ENCODE results near the gene PSMA8.
"Not testable (repeated sequence)": the region's sequence is repeated elsewhere in the genome, so short reads cannot be mapped to it uniquely, and the experiment has no call there.

The PSMA8 gene

DNA sequence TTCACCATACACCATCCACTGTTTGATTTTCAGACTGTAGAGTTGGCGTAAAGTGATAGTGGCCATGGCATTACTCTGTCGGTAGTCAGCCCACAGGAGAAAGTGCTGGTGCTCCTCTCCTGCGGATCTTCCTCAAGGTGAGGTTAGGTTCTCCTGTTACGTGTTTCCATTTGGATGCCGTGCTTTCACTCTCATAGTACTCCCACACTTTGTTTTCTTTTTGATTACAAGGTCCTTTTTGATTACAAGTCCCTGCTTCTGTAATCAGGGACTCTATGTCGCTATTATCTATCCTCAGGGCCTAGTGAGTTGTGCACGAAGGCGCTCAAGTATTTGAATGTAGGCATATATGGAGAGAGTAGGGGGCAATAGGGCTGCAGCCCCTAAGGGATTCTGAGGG is 96.8 kb downstream of the PSMA8 start:
- Histone ChIP-seq H3K9ac (ENCODE audit: insufficient read length, low read depth) (no peak overlapping the region), H3K4me3 (ENCODE audit: insufficient read length, low read depth) (no peak overlapping the region), H3K9me3 (ENCODE audit: insufficient read depth, low read length) (no peaks in the 10 kb centered on the region; the same call in 1 of the 2 replicates), H3K4me1 (ENCODE audit: insufficient read depth, insufficient read length) (no peaks in the 10 kb centered on the region), H3K27me3 (ENCODE audit: insufficient read depth, insufficient read length) (no peaks in the 10 kb centered on the region), H3K36me3 (ENCODE audit: insufficient read depth, insufficient read length, low read length) (no peaks in the 10 kb centered on the region)
- TF ChIP-seq ZNF274 (IDR thresholded peaks at IDR 0.05; ENCODE audit: low read depth, low read length) (no peak), YY1 (IDR thresholded peaks at IDR 0.05; ENCODE audit: insufficient read depth, insufficient read length) (no peak), SUZ12 (IDR thresholded peaks at IDR 0.05; ENCODE audit: extremely low read depth, insufficient read depth, insufficient read length) (no peak)
- DNase-seq (ENCODE audit: low read depth, low spot score) = no peak

DNA sequence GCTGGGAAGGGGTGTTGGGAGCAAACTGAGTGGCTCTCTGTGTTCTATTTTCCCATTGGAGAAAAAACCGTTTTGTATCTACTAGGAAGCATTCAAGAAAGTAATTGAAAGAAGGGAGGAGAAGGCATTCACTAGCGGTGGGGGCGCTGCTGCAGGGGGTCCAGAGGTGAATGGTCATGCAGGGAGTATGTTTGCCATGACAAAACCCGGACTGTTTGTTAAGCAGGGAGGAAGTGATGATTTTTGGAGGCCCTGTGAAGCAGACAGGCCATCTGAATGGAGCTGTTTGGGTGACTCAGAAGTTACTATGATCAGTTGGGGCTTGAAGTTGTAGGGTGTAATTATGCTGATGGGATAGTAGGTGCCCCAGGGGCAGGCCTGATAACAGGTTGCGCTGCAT is 99.5 kb downstream of the PSMA8 start:
- H3K27me3 ChIP-seq (ENCODE audit: insufficient read depth, insufficient read length) = no peaks in the 10 kb centered on the region
- H3K9ac ChIP-seq (ENCODE audit: insufficient read length, low read depth) = no peak overlapping the region
- TF ChIP-seq YY1 (IDR thresholded peaks at IDR 0.05; ENCODE audit: insufficient read depth, insufficient read length) (no peak), SUZ12 (IDR thresholded peaks at IDR 0.05; ENCODE audit: extremely low read depth, insufficient read depth, insufficient read length) (no peak), ZNF274 (IDR thresholded peaks at IDR 0.05; ENCODE audit: low read depth, low read length) (no peak)
- H3K4me1 ChIP-seq (ENCODE audit: insufficient read depth, insufficient read length) = no peaks in the 10 kb centered on the region
- DNase-seq (ENCODE audit: low read depth, low spot score) = no peak
- H3K36me3 ChIP-seq (ENCODE audit: insufficient read depth, insufficient read length, low read length) = no peaks in the 10 kb centered on the region
- no peaks in the 10 kb centered on the region; the same call in 1 of the 2 replicates for H3K9me3 ChIP-seq (ENCODE audit: insufficient read depth, low read length)
- no peak overlapping the region for H3K4me3 ChIP-seq (ENCODE audit: insufficient read length, low read depth)

DNA sequence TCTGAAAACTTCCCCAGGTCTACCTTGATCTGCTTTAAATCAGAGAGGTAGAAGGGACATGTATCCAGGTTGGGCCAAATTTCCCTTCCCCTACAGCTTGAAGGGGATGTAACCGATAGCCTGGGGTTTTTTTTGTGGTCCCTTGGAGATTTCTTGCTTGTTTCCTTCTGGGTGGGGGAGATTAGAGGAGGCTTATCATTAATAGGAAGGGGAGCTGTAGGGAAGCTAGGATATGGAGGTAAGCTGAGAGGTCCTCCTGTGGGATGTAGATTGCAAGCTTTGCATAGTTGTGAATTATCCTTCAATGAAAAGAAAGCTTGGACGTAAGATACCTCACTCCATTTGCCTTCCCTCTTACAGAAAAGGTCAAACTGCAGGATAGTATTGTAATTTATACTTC is 103.7 kb downstream of the PSMA8 start:
- H3K36me3 ChIP-seq (ENCODE audit: insufficient read depth, insufficient read length, low read length); H3K27me3 ChIP-seq (ENCODE audit: insufficient read depth, insufficient read length); H3K9ac ChIP-seq (ENCODE audit: insufficient read length, low read depth); H3K4me3 ChIP-seq (ENCODE audit: insufficient read length, low read depth); H3K4me1 ChIP-seq (ENCODE audit: insufficient read depth, insufficient read length); H3K9me3 ChIP-seq (ENCODE audit: insufficient read depth, low read length); DNase-seq (ENCODE audit: low read depth, low spot score): not testable (repeated sequence)

DNA sequence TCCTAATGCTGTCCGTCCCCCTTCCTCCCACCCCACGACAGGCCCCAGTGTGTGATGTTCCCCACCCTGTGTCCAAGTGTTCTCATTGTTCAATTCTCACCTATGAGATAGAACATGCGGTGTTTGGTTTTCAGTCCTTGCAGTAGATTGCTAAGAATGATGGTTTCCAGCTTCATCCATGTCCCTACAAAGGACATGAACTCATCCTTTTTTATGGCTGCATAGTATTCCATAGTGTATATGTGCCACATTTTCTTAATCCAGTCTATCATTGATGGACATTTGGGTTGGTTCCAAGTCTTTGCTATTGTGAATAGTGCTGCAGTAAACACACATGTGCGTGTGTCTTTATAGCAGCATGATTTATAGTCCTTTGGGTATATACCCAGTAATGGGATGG is 105.0 kb downstream of the PSMA8 start:
- not testable (repeated sequence) for H3K36me3 ChIP-seq (ENCODE audit: insufficient read depth, insufficient read length, low read length); H3K4me1 ChIP-seq (ENCODE audit: insufficient read depth, insufficient read length); H3K9ac ChIP-seq (ENCODE audit: insufficient read length, low read depth); H3K9me3 ChIP-seq (ENCODE audit: insufficient read depth, low read length); H3K27me3 ChIP-seq (ENCODE audit: insufficient read depth, insufficient read length); H3K4me3 ChIP-seq (ENCODE audit: insufficient read length, low read depth); DNase-seq (ENCODE audit: low read depth, low spot score)

- not testable (repeated sequence) for DNase-seq (ENCODE audit: low read depth, low spot score); H3K27me3 ChIP-seq (ENCODE audit: insufficient read depth, insufficient read length); H3K9ac ChIP-seq (ENCODE audit: insufficient read length, low read depth); H3K9me3 ChIP-seq (ENCODE audit: insufficient read depth, low read length); H3K4me3 ChIP-seq (ENCODE audit: insufficient read length, low read depth); H3K4me1 ChIP-seq (ENCODE audit: insufficient read depth, insufficient read length); H3K36me3 ChIP-seq (ENCODE audit: insufficient read depth, insufficient read length, low read length)
Measured at GRCh38 chr18:26242392-26242791, 108.7 kb downstream of the PSMA8 start.
